ENCODE measurements around the gene AP1S2. TPM values are rescaled to one million over a fixed set of nuclear protein-coding genes. Genes with fewer than 3 reads are reported as not detected.

The AP1S2 gene
- total and polyA plus RNA-seq, 10 of the 15 experiments (the other 5 are each of a cell fraction or from before 2014, with no cell fraction given): 25.6 to 105 (median 50.7) TPM

DNA sequence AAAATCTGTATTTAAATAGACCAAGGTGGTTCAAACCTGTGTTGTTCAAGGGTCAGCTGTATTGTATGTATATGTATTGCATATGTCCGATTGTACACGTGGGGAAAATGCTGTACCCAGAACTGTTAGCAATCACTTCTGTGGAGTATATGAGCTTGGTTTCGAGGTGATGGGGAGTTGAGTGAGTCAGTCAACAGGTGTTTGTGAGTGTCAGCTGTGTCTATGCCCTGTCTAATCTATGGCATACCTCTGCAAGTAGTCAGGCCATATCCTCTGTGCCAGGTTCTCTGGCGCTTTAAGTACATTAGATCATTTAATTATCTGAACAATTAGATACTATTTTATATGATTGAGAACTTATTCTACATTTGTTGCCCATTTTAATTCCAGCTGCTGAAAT is 56.9 kb downstream of the AP1S2 start:
- FAIRE-seq: no peak
- Histone ChIP-seq H3K27ac (ENCODE audit: control insufficient read depth, insufficient read depth) (no peak overlapping the region), H3K4me3 (no peak overlapping the region), H4K20me1 (ENCODE audit: control insufficient read depth, insufficient read depth) (no peaks in the 10 kb centered on the region), H3K9ac (ENCODE audit: control insufficient read depth, insufficient read depth, low read length) (no peak overlapping the region), H3K4me2 (ENCODE audit: control insufficient read depth, insufficient read depth) (no peak overlapping the region), H3K36me3 (ENCODE audit: control insufficient read depth in 2 of 2, insufficient read depth in 2 of 2, low read length in 1 of 2) (peaks cover 0 to 25% of the 10 kb centered on the region in 2 experiments; a peak in 2 of 4 replicates), H3K4me1 (ENCODE audit: control insufficient read depth, insufficient read depth, low read length) (no peaks in the 10 kb centered on the region), H2AFZ (ENCODE audit: control insufficient read depth, low read depth, low read length) (no peak overlapping the region), H3K27me3 (replicated peaks in 1 of 2; ENCODE audit: control insufficient read depth in 2 of 2, insufficient read depth in 2 of 2, low read length in 1 of 2) (no peaks in the 10 kb centered on the region), H3K79me2 (ENCODE audit: control insufficient read depth, insufficient read depth, low read length) (peaks cover 19% of the 10 kb centered on the region), H3K9me3 (replicated peaks; ENCODE audit: control insufficient read depth, insufficient read depth, low read length) (no peaks in the 10 kb centered on the region)
- DNase-seq (ENCODE audit: low read depth, low spot score): no peak
- CTCF ChIA-PET: no interaction called here
- BruUV-seq (replicated peaks): no TSS peak
- peak; percentile 49 for ATAC-seq
- POLR2A ChIA-PET: no interaction called here
- intact Hi-C loops (cut with micrococcal nuclease; ENCODE audit: unreplicated experiment) (no loop called here), in situ Hi-C loops (cut with MboI) (no loop called here)
- SMC1A ChIA-PET (ENCODE audit: uncharacterized antibody, unreplicated experiment): interaction anchor here (1.2 kb wide), 1 partner anchor 15 kb away, joined by 3 read pairs; no protein-coding TSS in a partner anchor
- 100% methylated on average over 4 of the region's 4 CpGs for WGBS (ENCODE audit: insufficient coverage, insufficient replicate concordance, low lambda C conversion rate, missing lambda C conversion rate)
- RAD21 ChIA-PET (ENCODE audit: unreplicated experiment): no interaction called here
- TF ChIP-seq HDAC6 (IDR thresholded peaks at IDR 0.05; ENCODE audit: unreplicated experiment) (no peak), NR2C2 (IDR thresholded peaks at IDR 0.05; ENCODE audit: borderline replicate concordance, control insufficient read depth, insufficient read length, low read depth) (no peak), ZNF384 (IDR thresholded peaks at IDR 0.05; ENCODE audit: borderline replicate concordance, low read depth, low read length) (no peak), IRF4 (IDR thresholded peaks at IDR 0.05; ENCODE audit: low read depth, low read length) (no peak), SMC3 (IDR thresholded peaks at IDR 0.05; ENCODE audit: borderline replicate concordance, low read length) (no peak), POU2F2 (IDR thresholded peaks at IDR 0.05; ENCODE audit: borderline replicate concordance, low read depth, low read length) (no peak), EED (IDR thresholded peaks at IDR 0.05; ENCODE audit: low read depth) (no peak), TCF3 (IDR thresholded peaks at IDR 0.05; ENCODE audit: borderline replicate concordance, insufficient read depth, low read depth, low read length) (no peak), ZBTB40 (IDR thresholded peaks at IDR 0.05; ENCODE audit: borderline replicate concordance) (no peak), SPI1 (IDR thresholded peaks at IDR 0.05; ENCODE audit: borderline replicate concordance, insufficient read depth, low read depth, low read length) (no peak)
- TF ChIP-seq, protein P1, sequence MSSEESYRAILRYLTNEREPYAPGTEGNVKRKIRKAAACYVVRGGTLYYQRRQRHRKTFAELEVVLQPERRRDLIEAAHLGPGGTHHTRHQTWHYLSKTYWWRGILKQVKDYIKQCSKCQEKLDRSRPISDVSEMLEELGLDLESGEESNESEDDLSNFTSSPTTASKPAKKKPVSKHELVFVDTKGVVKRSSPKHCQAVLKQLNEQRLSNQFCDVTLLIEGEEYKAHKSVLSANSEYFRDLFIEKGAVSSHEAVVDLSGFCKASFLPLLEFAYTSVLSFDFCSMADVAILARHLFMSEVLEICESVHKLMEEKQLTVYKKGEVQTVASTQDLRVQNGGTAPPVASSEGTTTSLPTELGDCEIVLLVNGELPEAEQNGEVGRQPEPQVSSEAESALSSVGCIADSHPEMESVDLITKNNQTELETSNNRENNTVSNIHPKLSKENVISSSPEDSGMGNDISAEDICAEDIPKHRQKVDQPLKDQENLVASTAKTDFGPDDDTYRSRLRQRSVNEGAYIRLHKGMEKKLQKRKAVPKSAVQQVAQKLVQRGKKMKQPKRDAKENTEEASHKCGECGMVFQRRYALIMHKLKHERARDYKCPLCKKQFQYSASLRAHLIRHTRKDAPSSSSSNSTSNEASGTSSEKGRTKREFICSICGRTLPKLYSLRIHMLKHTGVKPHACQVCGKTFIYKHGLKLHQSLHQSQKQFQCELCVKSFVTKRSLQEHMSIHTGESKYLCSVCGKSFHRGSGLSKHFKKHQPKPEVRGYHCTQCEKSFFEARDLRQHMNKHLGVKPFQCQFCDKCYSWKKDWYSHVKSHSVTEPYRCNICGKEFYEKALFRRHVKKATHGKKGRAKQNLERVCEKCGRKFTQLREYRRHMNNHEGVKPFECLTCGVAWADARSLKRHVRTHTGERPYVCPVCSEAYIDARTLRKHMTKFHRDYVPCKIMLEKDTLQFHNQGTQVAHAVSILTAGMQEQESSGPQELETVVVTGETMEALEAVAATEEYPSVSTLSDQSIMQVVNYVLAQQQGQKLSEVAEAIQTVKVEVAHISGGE (CRISPR knock-in tag; IDR thresholded peaks at IDR 0.05): no peak
- TF ChIP-seq, protein P2, sequence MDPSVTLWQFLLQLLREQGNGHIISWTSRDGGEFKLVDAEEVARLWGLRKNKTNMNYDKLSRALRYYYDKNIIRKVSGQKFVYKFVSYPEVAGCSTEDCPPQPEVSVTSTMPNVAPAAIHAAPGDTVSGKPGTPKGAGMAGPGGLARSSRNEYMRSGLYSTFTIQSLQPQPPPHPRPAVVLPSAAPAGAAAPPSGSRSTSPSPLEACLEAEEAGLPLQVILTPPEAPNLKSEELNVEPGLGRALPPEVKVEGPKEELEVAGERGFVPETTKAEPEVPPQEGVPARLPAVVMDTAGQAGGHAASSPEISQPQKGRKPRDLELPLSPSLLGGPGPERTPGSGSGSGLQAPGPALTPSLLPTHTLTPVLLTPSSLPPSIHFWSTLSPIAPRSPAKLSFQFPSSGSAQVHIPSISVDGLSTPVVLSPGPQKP (IDR thresholded peaks at IDR 0.05; ENCODE audit: low read depth, low read length): no peak
- TF ChIP-seq, protein P3, sequence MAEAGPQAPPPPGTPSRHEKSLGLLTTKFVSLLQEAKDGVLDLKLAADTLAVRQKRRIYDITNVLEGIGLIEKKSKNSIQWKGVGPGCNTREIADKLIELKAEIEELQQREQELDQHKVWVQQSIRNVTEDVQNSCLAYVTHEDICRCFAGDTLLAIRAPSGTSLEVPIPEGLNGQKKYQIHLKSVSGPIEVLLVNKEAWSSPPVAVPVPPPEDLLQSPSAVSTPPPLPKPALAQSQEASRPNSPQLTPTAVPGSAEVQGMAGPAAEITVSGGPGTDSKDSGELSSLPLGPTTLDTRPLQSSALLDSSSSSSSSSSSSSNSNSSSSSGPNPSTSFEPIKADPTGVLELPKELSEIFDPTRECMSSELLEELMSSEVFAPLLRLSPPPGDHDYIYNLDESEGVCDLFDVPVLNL (IDR thresholded peaks at IDR 0.05; ENCODE audit: low read depth, low read length): no peak

Measured in GM12878 (cell line).